Endothelial cell of umbilical vein (primary cell): ENCODE data around the gene CLSTN1.

Experiments used
- EZH2 ChIP-seq: IDR thresholded peaks from 2 replicates; pipeline ENCODE4 v1.6.1; 2012; ENCODE audit warnings: borderline replicate concordance, low read depth, mild to moderate bottlenecking, moderate library complexity, low read length, inconsistent platforms; ENCODE audit not compliant: severe bottlenecking
- FOS ChIP-seq: IDR thresholded peaks from 2 replicates; pipeline ENCODE4 v1.6.1; 2011; ENCODE audit warnings: mild to moderate bottlenecking, low read length, moderate library complexity, borderline replicate concordance; ENCODE audit not compliant: insufficient read depth
- GATA2 ChIP-seq: IDR thresholded peaks from 2 replicates; pipeline ENCODE4 v1.7.0; 2011; ENCODE audit warnings: low read depth, mild to moderate bottlenecking, moderate library complexity, mixed read lengths, low read length; ENCODE audit not compliant: insufficient read length, insufficient read depth
- JUN ChIP-seq: IDR thresholded peaks from 2 replicates; pipeline ENCODE4 v1.6.1; 2011; ENCODE audit warnings: borderline replicate concordance, low read depth; ENCODE audit not compliant: insufficient read length, insufficient read depth
- POLR2A ChIP-seq: IDR thresholded peaks from 2 replicates; pipeline ENCODE4 v1.6.1; 2012; ENCODE audit warnings: low read depth, mild to moderate bottlenecking, control low read depth, low read length
- POLR2AphosphoS5 ChIP-seq: IDR thresholded peaks from 2 replicates; pipeline ENCODE4 v1.6.1; 2012; ENCODE audit warnings: low read depth, mild to moderate bottlenecking, control low read depth, low read length, moderate library complexity; ENCODE audit not compliant: insufficient read depth
- TF ChIP-seq, protein P1 (sequence below): IDR thresholded peaks from 2 replicates; pipeline ENCODE4 v1.6.1; 2011; ENCODE audit not compliant: insufficient read depth, insufficient read length
- TF ChIP-seq, protein P2 (sequence below), 2 donors: IDR thresholded peaks; 1 replicate in 1 of 2; 2 replicates in 1 of 2; pipeline ENCODE4 v1.5.1; 2011; ENCODE audit warnings: low read length in 2 of 2, mild to moderate bottlenecking in 2 of 2, moderate library complexity in 2 of 2, control low read depth in 1 of 2, inconsistent platforms in 1 of 2, low read depth in 1 of 2; ENCODE audit not compliant: insufficient read depth in 1 of 2; ENCODE audit errors: extremely low read depth in 1 of 2

DNA sequence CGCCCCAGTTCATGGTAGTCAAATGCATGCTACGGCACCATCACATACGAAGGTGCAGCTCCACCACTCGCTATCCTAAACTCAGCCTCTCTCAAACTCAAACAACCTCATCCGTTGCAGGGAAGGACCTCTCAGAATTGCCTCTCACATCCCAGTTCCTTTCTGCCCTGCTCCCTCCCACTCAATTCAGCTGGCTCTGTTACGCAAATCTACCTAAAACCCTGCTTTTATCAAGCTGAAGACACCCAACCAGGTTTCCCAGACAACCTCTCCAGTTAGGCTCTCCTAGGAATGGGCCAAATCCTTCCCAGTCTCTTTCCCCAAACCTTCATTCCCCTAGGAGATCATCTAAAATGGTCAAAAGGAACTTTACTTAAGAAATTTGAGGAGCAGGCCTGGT lies 62.9 kb downstream of the CLSTN1 start:
- TF ChIP-seq POLR2A (no peak), EZH2 (no peak), POLR2AphosphoS5 (no peak), GATA2 (no peak), JUN (no peak), FOS (no peak)
- TF ChIP-seq, protein P1, sequence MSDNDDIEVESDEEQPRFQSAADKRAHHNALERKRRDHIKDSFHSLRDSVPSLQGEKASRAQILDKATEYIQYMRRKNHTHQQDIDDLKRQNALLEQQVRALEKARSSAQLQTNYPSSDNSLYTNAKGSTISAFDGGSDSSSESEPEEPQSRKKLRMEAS: no peak
- TF ChIP-seq, protein P2, sequence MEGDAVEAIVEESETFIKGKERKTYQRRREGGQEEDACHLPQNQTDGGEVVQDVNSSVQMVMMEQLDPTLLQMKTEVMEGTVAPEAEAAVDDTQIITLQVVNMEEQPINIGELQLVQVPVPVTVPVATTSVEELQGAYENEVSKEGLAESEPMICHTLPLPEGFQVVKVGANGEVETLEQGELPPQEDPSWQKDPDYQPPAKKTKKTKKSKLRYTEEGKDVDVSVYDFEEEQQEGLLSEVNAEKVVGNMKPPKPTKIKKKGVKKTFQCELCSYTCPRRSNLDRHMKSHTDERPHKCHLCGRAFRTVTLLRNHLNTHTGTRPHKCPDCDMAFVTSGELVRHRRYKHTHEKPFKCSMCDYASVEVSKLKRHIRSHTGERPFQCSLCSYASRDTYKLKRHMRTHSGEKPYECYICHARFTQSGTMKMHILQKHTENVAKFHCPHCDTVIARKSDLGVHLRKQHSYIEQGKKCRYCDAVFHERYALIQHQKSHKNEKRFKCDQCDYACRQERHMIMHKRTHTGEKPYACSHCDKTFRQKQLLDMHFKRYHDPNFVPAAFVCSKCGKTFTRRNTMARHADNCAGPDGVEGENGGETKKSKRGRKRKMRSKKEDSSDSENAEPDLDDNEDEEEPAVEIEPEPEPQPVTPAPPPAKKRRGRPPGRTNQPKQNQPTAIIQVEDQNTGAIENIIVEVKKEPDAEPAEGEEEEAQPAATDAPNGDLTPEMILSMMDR (IDR thresholded peaks at IDR 0.05; ENCODE audit: extremely low read depth in 1 of 2, insufficient read depth in 1 of 2, low read depth in 1 of 2, low read length in 2 of 2): no peak
